Neuronal stem cell (in vitro differentiated cells): ENCODE measurements around the gene PSME4.

Source experiments
- DNase-seq: peaks from one replicate; pipeline ENCODE4 v3.0.0-alpha.2; 2013; ENCODE audit warnings: low spot score
- H2AFZ ChIP-seq: one replicate; pipeline ENCODE4 v1.6.1; 2013; ENCODE audit warnings: mild to moderate bottlenecking, low read length, inconsistent platforms
- H2AK5ac ChIP-seq: 2 replicates; pipeline ENCODE4 v1.6.1; 2013; ENCODE audit warnings: low read depth, mild to moderate bottlenecking, inconsistent platforms, low read length, moderate library complexity, mixed read lengths
- H2BK120ac ChIP-seq: 2 replicates; pipeline ENCODE4 v1.6.1; 2013; ENCODE audit warnings: low read depth, mild to moderate bottlenecking, inconsistent platforms, low read length, moderate library complexity, mixed read lengths
- H2BK12ac ChIP-seq: one replicate; pipeline ENCODE4 v1.6.1; 2013; ENCODE audit warnings: low read length, inconsistent platforms
- H2BK15ac ChIP-seq: 2 replicates; pipeline ENCODE4 v1.6.1; 2013; ENCODE audit warnings: mild to moderate bottlenecking, low read length, inconsistent platforms, mixed read lengths
- H2BK5ac ChIP-seq: one replicate; pipeline ENCODE4 v1.6.1; 2013; ENCODE audit warnings: inconsistent platforms, mild to moderate bottlenecking, low read length, moderate library complexity
- H3K14ac ChIP-seq: one replicate; pipeline ENCODE4 v1.6.1; 2013; ENCODE audit warnings: low read length, inconsistent platforms
- H3K18ac ChIP-seq: 2 replicates; pipeline ENCODE4 v1.6.1; 2013; ENCODE audit warnings: low read length, inconsistent platforms
- H3K23ac ChIP-seq: 2 replicates; pipeline ENCODE4 v1.6.1; 2013; ENCODE audit warnings: low read depth, mild to moderate bottlenecking, mixed read lengths, low read length, inconsistent platforms; ENCODE audit not compliant: poor library complexity
- H3K27ac ChIP-seq: replicated peaks from 3 replicates; pipeline ENCODE4 v1.5.1; 2013; ENCODE audit warnings: low read length, inconsistent platforms
- H3K27me3 ChIP-seq, 3 experiments: 2 replicates each; pipeline ENCODE4 v1.6.1; 2013; ENCODE audit warnings: low read length in 3 of 3, mild to moderate bottlenecking in 2 of 3, inconsistent platforms in 1 of 3, low read depth in 1 of 3, mixed read lengths in 1 of 3, moderate library complexity in 1 of 3; ENCODE audit not compliant: control insufficient read depth in 3 of 3, insufficient read depth in 3 of 3
- H3K36me3 ChIP-seq, 2 donors: replicated peaks in 1 of 2; 2 replicates each; pipeline ENCODE4 v1.6.1; 2013; ENCODE audit warnings: low read length in 2 of 2; ENCODE audit not compliant: control insufficient read depth in 2 of 2, insufficient read depth in 2 of 2
- H3K4ac ChIP-seq: 2 replicates; pipeline ENCODE4 v1.6.1; 2013; ENCODE audit warnings: inconsistent platforms, mild to moderate bottlenecking, low read length, moderate library complexity
- H3K4me1 ChIP-seq, 2 donors: 1 replicate in 1 of 2; 2 replicates in 1 of 2; pipeline ENCODE4 v1.6.1; 2013; ENCODE audit warnings: low read length in 2 of 2, low read depth in 1 of 2; ENCODE audit not compliant: control insufficient read depth in 2 of 2, insufficient read depth in 1 of 2
- H3K4me2 ChIP-seq: one replicate; pipeline ENCODE4 v1.6.1; 2013; ENCODE audit warnings: mild to moderate bottlenecking, low read length, inconsistent platforms; ENCODE audit not compliant: insufficient read depth, poor library complexity, severe bottlenecking
- H3K4me3 ChIP-seq, 2 donors: 2 replicates each; pipeline ENCODE4 v1.5.1; 2013; ENCODE audit warnings: low read length in 2 of 2, mild to moderate bottlenecking in 2 of 2, inconsistent platforms in 1 of 2, moderate library complexity in 1 of 2
- H3K79me1 ChIP-seq: one replicate; pipeline ENCODE4 v1.6.1; 2013; ENCODE audit warnings: low read depth, mild to moderate bottlenecking, inconsistent platforms, low read length, moderate library complexity
- H3K9ac ChIP-seq: one replicate; pipeline ENCODE4 v1.6.1; 2013; ENCODE audit warnings: mild to moderate bottlenecking, low read depth, low read length, inconsistent platforms; ENCODE audit not compliant: poor library complexity
- H3K9me3 ChIP-seq, 2 donors: replicated peaks in 1 of 2; 2 replicates each; pipeline versions ENCODE3 to v1.6.1; 2013; ENCODE audit warnings: low read length in 2 of 2, mild to moderate bottlenecking in 2 of 2, inconsistent platforms in 1 of 2, low read depth in 1 of 2, mixed read lengths in 1 of 2, moderate library complexity in 1 of 2; ENCODE audit not compliant: control insufficient read depth in 2 of 2, insufficient read depth in 1 of 2
- H4K8ac ChIP-seq: one replicate; pipeline ENCODE4 v1.6.1; 2013; ENCODE audit warnings: low read depth, mild to moderate bottlenecking, inconsistent platforms, low read length, moderate library complexity
- H4K91ac ChIP-seq: one replicate; pipeline ENCODE4 v1.6.1; 2013; ENCODE audit warnings: low read length, low read depth, mild to moderate bottlenecking, inconsistent platforms; ENCODE audit not compliant: poor library complexity
- WGBS, 2 donors: extraction: QIAGEN DNeasy Blood & Tissue Kit; methylation state at CpG; one replicate each; pipeline ENCODE4 v1.1.7; 2013; ENCODE audit warnings: missing lambda C conversion rate in 2 of 2, mixed read lengths in 1 of 2; ENCODE audit not compliant: insufficient read length in 2 of 2, insufficient replicate concordance in 1 of 2; ENCODE audit errors: extremely low coverage in 2 of 2; 5-methylcytosine and 5-hydroxymethylcytosine counted together

Gene PSME4

DNA sequence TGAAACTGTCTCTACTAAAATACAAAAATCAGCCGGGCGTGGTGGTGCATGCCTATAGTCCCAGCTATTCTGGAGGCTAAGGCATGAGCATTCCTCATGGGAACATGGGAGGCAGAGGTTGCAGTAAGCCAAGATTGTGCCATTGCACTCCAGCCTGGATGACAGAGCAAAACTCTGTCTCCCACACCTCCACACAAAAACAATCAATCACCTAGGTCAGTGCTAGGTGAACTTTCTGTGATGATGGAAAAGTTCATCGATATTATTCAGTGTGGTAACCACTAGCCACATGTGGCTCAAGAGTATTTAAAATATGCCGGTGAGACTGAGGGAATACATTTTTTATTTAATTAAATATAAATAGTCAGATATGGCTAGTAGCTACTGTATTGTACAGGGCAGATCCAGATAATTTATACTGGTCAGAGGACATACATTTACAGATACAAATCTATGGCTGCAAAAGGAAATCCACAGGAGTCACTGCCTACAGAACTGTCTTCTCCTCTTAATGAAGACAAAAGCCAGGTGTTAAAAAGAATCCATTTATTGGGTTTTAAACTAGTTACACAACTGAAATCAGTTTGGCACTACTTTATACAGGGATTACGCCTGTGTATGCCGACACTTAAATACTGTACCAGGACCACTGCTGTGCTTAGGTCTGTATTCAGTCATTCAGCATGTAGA, 107.1 kb downstream of the PSME4 start:
- WGBS, 2 donors = no CpG with 5 or more reads among the region's 6 CpGs
- H3K27me3 ChIP-seq = no peaks in the 10 kb centered on the region
- H2BK5ac ChIP-seq = no peak overlapping the region
- DNase-seq = no peak
- H3K79me1 ChIP-seq = no peaks in the 10 kb centered on the region
- H2AK5ac ChIP-seq = no peak overlapping the region
- no peak overlapping the region for H2AFZ ChIP-seq
- no peak overlapping the region for H3K4ac ChIP-seq
- H3K4me2 ChIP-seq = no peak overlapping the region
- no peak overlapping the region for H4K8ac ChIP-seq
- H3K9me3 ChIP-seq = no peaks in the 10 kb centered on the region
- H3K36me3 ChIP-seq = peaks cover 7 to 89% of the 10 kb centered on the region in 2 donors
- H3K27ac ChIP-seq = no peak overlapping the region
- no peak overlapping the region for H4K91ac ChIP-seq
- no peak overlapping the region for H3K23ac ChIP-seq
- H3K4me3 ChIP-seq = no peak overlapping the region
- no peak overlapping the region for H3K14ac ChIP-seq
- H2BK120ac ChIP-seq = no peak overlapping the region
- no peak overlapping the region for H2BK15ac ChIP-seq
- H3K9ac ChIP-seq = no peak overlapping the region
- no peaks in the 10 kb centered on the region for H3K4me1 ChIP-seq
- H2BK12ac ChIP-seq = no peak overlapping the region
- H3K18ac ChIP-seq = no peak overlapping the region

DNA sequence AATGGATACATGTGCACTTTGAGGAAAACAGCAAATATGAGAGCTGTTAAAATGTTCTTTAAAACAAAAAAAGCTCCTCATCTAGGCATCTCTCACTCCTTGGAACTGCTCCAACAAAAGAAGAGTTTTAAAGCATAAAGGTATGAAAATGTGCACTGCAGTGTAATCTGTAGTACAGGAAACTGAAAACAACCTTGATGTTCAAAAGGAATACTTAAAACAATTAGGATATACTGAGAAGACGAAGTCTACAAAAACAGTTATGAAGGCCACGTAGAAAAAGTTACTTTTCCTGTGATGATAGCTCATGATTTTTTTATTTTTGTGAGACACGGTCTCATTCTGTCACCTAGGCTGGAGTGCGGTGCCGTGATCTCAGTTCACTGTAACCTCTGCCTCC, 109.0 kb downstream of the PSME4 start:
- no peak overlapping the region for H3K4ac ChIP-seq
- no peak overlapping the region for H3K27ac ChIP-seq
- H3K4me3 ChIP-seq = no peak overlapping the region
- H2AFZ ChIP-seq = no peak overlapping the region
- H2BK12ac ChIP-seq = no peak overlapping the region
- H4K91ac ChIP-seq = no peak overlapping the region
- no peaks in the 10 kb centered on the region for H3K9me3 ChIP-seq
- no peak overlapping the region for H3K18ac ChIP-seq
- H2BK5ac ChIP-seq = no peak overlapping the region
- no peaks in the 10 kb centered on the region for H3K27me3 ChIP-seq
- no peak overlapping the region for H3K4me2 ChIP-seq
- no peak overlapping the region for H2BK15ac ChIP-seq
- no peaks in the 10 kb centered on the region for H3K4me1 ChIP-seq
- no peak overlapping the region for H3K14ac ChIP-seq
- H4K8ac ChIP-seq = no peak overlapping the region
- H3K9ac ChIP-seq = no peak overlapping the region
- H3K79me1 ChIP-seq = no peaks in the 10 kb centered on the region
- no CpG with 5 or more reads among the region's 5 CpGs for WGBS, 2 donors
- DNase-seq = no peak
- no peak overlapping the region for H2BK120ac ChIP-seq
- no peak overlapping the region for H2AK5ac ChIP-seq
- no peak overlapping the region for H3K23ac ChIP-seq
- H3K36me3 ChIP-seq = peaks cover 9 to 78% of the 10 kb centered on the region in 2 donors

DNA sequence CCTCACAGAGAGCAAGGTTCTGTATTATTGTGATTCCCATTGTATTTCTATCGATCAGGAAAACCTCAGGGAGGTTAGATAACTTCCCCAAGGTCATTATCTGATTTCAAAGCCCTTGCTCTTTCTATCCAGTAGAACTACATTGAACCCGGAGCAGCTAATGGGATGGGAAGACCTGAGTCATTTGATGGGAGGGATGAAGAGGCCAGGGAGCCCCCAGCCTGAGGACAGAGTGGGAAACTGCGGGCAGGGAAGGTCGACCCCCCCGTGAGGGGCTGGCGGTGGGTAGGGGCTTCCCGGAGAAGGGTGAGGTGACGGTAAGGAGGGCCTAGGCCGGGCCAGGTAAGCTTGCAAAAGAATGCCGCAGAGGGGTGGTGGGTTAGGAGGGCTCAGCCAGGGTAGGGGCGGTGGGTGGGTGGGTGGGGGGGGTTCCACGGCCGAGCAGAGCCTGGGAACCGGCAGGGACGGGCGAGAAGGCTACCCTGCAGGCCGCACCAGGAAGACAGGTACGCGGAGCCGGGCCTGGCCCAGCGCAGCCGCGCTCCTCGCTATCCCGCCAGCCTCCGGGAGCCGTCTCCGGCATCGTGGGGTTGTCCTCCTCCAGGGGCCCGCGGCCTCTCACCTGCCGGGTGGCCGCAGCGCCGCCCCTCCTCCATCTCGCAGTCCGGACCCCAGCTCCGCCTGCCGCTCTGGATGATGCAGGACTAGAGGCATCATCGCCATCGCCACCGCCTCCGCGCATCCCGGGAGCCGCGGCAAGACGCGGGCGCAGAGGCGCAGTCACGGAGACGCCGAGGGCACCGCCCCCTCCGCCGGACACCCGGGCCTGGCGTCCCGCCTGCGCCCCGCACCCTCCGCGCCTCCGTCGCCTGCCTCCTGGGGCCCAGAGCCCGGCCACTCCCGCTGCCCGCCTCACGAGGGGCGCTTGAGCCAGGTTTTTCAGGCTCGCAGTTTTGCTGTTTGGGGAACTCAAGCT, 111.3 kb downstream of the PSME4 start, which contains the start of gene GPR75:
Gene GPR75, minus strand, starts transcription at position 762 of the 976 bp plus-strand sequence. CDS start 5,211 bp downstream, outside the sequence.
- Histone ChIP-seq H3K4me3 (peak within 1 kb of the TSS in 1 of 2 donors; percentile 74), H3K4me1 (peaks cover 0 to 1% of the 10 kb centered on the region in 2 donors), H3K18ac (peak within 1 kb of the TSS; percentile 38), H2BK15ac (no peak within 1 kb of the TSS), H3K79me1 (no peaks in the 10 kb centered on the region), H3K9me3 (no peaks in the 10 kb centered on the region), H3K36me3 (peaks cover 5 to 64% of the 10 kb centered on the region in 2 donors), H3K27ac (no peak within 1 kb of the TSS), H2BK5ac (no peak within 1 kb of the TSS), H3K14ac (peak within 1 kb of the TSS; percentile 89), H3K4ac (no peak within 1 kb of the TSS), H3K9ac (peak within 1 kb of the TSS; percentile 77), H2BK120ac (no peak within 1 kb of the TSS), H3K23ac (no peak within 1 kb of the TSS), H4K91ac (no peak within 1 kb of the TSS), H3K27me3 (no peaks in the 10 kb centered on the region), H4K8ac (no peak within 1 kb of the TSS), H2AK5ac (no peak within 1 kb of the TSS), H2AFZ (no peak within 1 kb of the TSS), H2BK12ac (no peak within 1 kb of the TSS), H3K4me2 (peak within 1 kb of the TSS; percentile 33)
- no CpG with 5 or more reads among the region's 72 CpGs for WGBS, 2 donors
- DNase-seq = peak; percentile 43

DNA sequence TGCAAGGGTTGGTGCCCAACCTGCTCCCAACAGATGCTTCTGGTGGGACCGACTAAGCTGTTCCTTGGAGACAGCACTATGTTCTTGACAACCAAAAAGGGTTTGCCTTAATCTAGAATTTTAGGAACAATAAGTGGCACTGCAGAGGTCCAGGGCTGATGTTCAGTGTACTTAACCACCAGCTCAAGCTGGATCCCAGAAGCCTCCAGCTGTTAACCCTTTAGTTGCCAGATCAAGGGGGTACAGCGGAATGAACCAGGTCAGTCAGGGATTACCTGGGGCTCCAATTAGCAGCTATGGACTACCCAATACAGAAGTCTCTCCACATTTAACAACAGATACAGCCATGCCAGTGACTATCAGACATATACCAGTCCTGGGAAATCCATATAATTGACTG, 114.5 kb downstream of the PSME4 start:
- DNase-seq = no peak
- no peaks in the 10 kb centered on the region for H3K9me3 ChIP-seq
- peaks cover 13 to 54% of the 10 kb centered on the region in 2 donors for H3K36me3 ChIP-seq
- WGBS, 2 donors = no CpG with 5 or more reads among the region's 2 CpGs
- no peak overlapping the region for H2BK12ac ChIP-seq
- H3K4me2 ChIP-seq = no peak overlapping the region
- H2AFZ ChIP-seq = no peak overlapping the region
- no peak overlapping the region for H3K14ac ChIP-seq
- no peak overlapping the region for H3K4me3 ChIP-seq
- H3K4ac ChIP-seq = no peak overlapping the region
- no peak overlapping the region for H2BK5ac ChIP-seq
- no peak overlapping the region for H2AK5ac ChIP-seq
- H3K9ac ChIP-seq = no peak overlapping the region
- H2BK120ac ChIP-seq = no peak overlapping the region
- no peak overlapping the region for H2BK15ac ChIP-seq
- H3K27me3 ChIP-seq = no peaks in the 10 kb centered on the region
- no peak overlapping the region for H3K27ac ChIP-seq
- H3K18ac ChIP-seq = no peak overlapping the region
- peaks cover 0 to 1% of the 10 kb centered on the region in 2 donors for H3K4me1 ChIP-seq
- no peaks in the 10 kb centered on the region for H3K79me1 ChIP-seq
- H3K23ac ChIP-seq = no peak overlapping the region
- no peak overlapping the region for H4K8ac ChIP-seq
- no peak overlapping the region for H4K91ac ChIP-seq
